GM19193 (cell line): ENCODE results near the gene SLC4A9.

ENCODE experiments used
- POLR2A ChIP-seq: IDR thresholded peaks from 4 replicates; pipeline ENCODE4 v1.6.1; 2011; ENCODE audit not compliant: insufficient read depth, insufficient read length; ENCODE audit errors: extremely low read depth

Gene SLC4A9

GRCh38 chr5:140401362-140402257, 41.6 kb downstream of the SLC4A9 start, which contains the start of gene ANKHD1:
ANKHD1 (plus strand) TSS chr5:140401833; CDS start chr5:140401968, 135 bp downstream.
- peak; percentile 87 for TF ChIP-seq POLR2A

DNA sequence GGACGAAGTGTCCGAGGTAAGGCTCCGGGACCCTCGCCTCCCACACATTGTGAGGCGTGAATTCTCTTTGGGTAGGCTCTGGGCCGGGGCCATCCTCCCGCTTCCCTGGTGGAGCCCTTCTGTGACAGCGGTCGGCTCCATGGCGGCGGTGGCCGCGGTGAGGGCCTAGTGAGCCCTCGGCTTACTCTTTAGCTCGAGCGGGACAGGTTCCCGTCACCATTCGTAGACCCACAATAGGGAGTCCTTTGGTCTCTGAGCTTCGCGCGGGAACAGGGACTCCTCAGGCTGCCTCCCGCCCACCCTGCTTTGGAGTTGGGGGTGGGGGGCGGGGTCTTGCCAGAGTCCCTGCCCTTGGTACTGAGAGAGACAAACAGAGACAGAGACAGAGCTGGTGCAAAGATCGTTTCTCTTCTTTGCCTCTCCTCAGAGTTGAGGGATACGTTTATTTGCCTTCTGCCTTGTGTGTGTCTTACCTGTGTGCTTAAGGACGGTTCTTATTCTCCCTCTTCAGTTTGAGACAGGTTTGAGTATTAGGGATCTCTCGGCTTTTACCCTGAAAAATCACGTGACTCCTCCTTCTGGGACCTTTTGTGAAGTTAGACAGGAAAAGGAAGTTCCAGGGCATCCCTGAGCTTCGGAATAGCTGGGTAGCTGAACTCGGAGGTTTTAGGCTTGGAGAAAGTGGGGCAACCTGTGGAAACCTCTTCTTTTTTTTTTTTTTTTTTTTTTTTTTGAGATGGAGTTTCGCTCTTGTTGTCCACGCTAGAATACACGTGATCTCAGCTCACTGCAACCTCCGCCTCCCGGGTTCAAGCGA, 42.5 kb downstream of the SLC4A9 start:
- no peak for TF ChIP-seq POLR2A

GRCh38 chr5:140403613-140404012, 43.6 kb downstream of the SLC4A9 start:
- no peak for TF ChIP-seq POLR2A

DNA sequence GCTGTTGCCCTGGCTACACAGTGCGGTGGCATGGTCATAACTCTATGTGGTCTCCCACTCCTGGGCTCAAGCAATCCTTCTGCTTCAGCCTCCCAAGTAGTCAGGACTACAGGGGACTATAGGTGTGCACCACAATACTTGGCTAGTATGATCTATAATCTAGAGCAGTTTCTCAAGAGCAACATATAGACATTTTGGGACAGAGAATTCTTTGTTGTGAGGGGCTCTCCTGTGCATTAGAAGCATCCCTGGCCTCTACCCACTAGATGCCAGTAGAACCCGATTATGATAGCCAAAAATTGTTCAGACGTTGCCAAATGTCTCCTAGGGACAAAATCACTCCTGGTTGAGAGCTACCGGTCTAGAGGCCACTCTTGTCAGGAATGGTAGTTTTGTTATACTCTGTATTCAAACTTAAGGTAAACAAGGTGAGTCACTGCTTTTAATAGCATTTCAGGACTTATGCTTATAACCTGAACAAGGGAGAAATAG, 48.8 kb downstream of the SLC4A9 start:
- TF ChIP-seq POLR2A: no peak

DNA sequence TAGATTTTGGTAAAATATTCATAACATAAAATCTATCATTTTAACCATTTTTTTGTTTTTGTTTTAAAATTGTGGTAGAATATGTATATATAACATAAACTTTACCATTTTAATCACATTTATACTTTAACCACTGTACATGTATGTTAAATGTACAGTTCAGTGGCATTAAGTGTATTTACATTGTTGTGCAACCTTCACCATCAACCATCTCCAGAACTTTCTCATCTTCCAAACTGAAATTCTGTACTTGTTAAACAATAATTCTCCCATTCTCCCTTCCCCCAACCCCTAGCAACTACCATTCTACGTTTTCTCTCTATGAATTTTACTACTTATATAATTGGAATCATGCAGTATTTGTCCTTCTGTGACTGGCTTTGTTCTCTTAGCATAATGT, 53.2 kb downstream of the SLC4A9 start:
- TF ChIP-seq POLR2A: no peak

DNA sequence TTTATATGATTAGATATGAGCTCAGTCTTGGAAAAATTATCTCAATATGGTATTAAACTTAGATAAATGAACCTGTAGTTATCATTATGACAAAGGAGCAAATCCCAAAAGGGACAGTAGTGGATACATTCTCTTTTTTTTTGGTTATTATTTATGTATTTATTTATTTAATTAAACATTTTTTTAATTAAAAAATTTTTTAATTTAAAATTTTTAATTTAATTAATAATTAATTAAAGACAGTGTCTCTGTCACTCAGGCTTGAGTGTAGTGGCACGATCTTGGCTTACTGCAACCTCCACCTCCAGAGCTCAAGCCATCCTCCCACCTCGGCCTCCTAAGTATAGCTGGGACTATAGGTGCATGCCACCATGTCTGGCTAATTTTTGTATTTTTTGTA, 57.2 kb downstream of the SLC4A9 start:
- TF ChIP-seq POLR2A: no peak

- TF ChIP-seq POLR2A: no peak
Observed at GRCh38 chr5:140418862-140419520, 59.0 kb downstream of the SLC4A9 start.

DNA sequence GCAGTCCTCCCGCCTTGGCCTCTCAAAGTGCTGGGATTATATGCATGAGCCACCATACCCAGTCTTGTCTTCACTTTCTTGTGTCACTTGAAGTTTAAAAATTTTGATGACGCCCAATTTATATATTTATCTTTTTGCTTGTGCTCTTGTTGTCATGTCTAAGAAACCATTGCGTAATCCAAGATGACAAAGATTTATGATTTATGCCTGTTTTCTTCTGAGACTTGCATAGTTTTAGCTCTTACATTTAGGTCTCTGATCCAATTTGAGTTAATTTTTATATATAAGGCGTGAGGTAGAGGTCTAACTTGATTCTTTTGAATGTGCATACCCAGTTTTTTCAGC, 60.2 kb downstream of the SLC4A9 start:
- TF ChIP-seq POLR2A: no peak

GRCh38 chr5:140420665-140421361, 60.8 kb downstream of the SLC4A9 start:
- no peak for TF ChIP-seq POLR2A

GRCh38 chr5:140423609-140424008, 63.6 kb downstream of the SLC4A9 start:
- no peak for TF ChIP-seq POLR2A

GRCh38 chr5:140424135-140424534, 64.1 kb downstream of the SLC4A9 start:
- TF ChIP-seq POLR2A: no peak
